Measurements from ENCODE around the gene EEA1.
A peak's percentile ranks its signal among the peaks of the same experiment; 100 is the strongest.

The EEA1 gene

GRCh38 chr12:92942905-92943304 lies 13.8 kb upstream of the EEA1 start:
- Histone ChIP-seq H3K4me3 (no peak overlapping the region), H3K27ac (no peak overlapping the region)

GRCh38 chr12:92939116-92939515 lies 10.0 kb upstream of the EEA1 start:
- no peak overlapping the region for H3K4me3 ChIP-seq
- H3K27ac ChIP-seq: no peak overlapping the region

GRCh38 chr12:92938638-92939037 lies 9.5 kb upstream of the EEA1 start:
- no peak overlapping the region for H3K27ac ChIP-seq
- no peak overlapping the region for H3K4me3 ChIP-seq

- no peak overlapping the region for H3K27ac ChIP-seq
- H3K4me3 ChIP-seq: no peak overlapping the region
Measured at GRCh38 chr12:92938018-92938417, 8.9 kb upstream of the EEA1 start.

GRCh38 chr12:92933606-92934005 lies 4.5 kb upstream of the EEA1 start:
- Histone ChIP-seq H3K4me3 (no peak overlapping the region), H3K27ac (no peak overlapping the region)

GRCh38 chr12:92930421-92930820 lies 1.3 kb upstream of the EEA1 start:
- peak overlapping the region in 16 of 21 experiments; percentile 92 to 100 (median 99) for H3K27ac ChIP-seq
- H3K4me3 ChIP-seq: peak overlapping the region in 2 of 7 experiments; percentile 90 to 96

GRCh38 chr12:92929983-92930382 lies 888 bp upstream of the EEA1 start:
- peak overlapping the region; percentile 63 to 96 (median 81) for H3K4me3 ChIP-seq
- H3K27ac ChIP-seq: peak overlapping the region; percentile 86 to 100 (median 99)

- H3K27ac ChIP-seq: peak overlapping the region; percentile 87 to 100 (median 99)
- peak overlapping the region; percentile 63 to 96 (median 81) for H3K4me3 ChIP-seq
Measured at GRCh38 chr12:92928421-92928961, 604 bp downstream of the EEA1 start.

- Histone ChIP-seq H3K4me3 (peak overlapping the region; percentile 63 to 96 (median 81)), H3K27ac (peak overlapping the region in 20 of 21 experiments; percentile 87 to 100 (median 99))
Measured at GRCh38 chr12:92927436-92928281, 1.4 kb downstream of the EEA1 start.

- peak overlapping the region in 12 of 21 experiments; percentile 26 to 100 (median 98) for H3K27ac ChIP-seq
Measured at GRCh38 chr12:92927055-92927435, 2.0 kb downstream of the EEA1 start.

GRCh38 chr12:92926549-92926948 lies 2.5 kb downstream of the EEA1 start:
- peak overlapping the region in 1 of 7 experiments; percentile 3 for H3K4me3 ChIP-seq
- H3K27ac ChIP-seq: peak overlapping the region in 11 of 21 experiments; percentile 15 to 100 (median 97)

More at GRCh38 chr12:92927055-92927435, 2.0 kb downstream of the EEA1 start:
- peak overlapping the region in 3 of 7 experiments; percentile 63 to 96 (median 87) for H3K4me3 ChIP-seq

- no peak overlapping the region for H3K4me3 ChIP-seq
- no peak overlapping the region for H3K27ac ChIP-seq
Measured at GRCh38 chr12:92921877-92922276, 7.2 kb downstream of the EEA1 start.

GRCh38 chr12:92915365-92915764 lies 13.7 kb downstream of the EEA1 start:
- Histone ChIP-seq H3K4me3 (no peak overlapping the region), H3K27ac (no peak overlapping the region)

GRCh38 chr12:92914170-92914569 lies 14.9 kb downstream of the EEA1 start:
- Histone ChIP-seq H3K27ac (no peak overlapping the region), H3K4me3 (no peak overlapping the region)

GRCh38 chr12:92912672-92913071 lies 16.4 kb downstream of the EEA1 start:
- no peak overlapping the region for H3K4me3 ChIP-seq
- peak overlapping the region in 5 of 21 experiments; percentile 4 to 58 (median 26) for H3K27ac ChIP-seq

- no peak overlapping the region for H3K4me3 ChIP-seq
- peak overlapping the region in 4 of 21 experiments; percentile 33 to 58 (median 52) for H3K27ac ChIP-seq
Measured at GRCh38 chr12:92912052-92912451, 17.0 kb downstream of the EEA1 start.

GRCh38 chr12:92911339-92911738 lies 17.8 kb downstream of the EEA1 start:
- H3K4me3 ChIP-seq: no peak overlapping the region
- peak overlapping the region in 7 of 21 experiments; percentile 10 to 57 (median 14) for H3K27ac ChIP-seq

GRCh38 chr12:92908108-92908507 lies 21.0 kb downstream of the EEA1 start:
- H3K27ac ChIP-seq: no peak overlapping the region

GRCh38 chr12:92905811-92906554 lies 23.1 kb downstream of the EEA1 start:
- Histone ChIP-seq H3K4me3 (no peak overlapping the region), H3K27ac (no peak overlapping the region)

More at GRCh38 chr12:92908108-92908507, 21.0 kb downstream of the EEA1 start:
- no peak overlapping the region for H3K4me3 ChIP-seq

GRCh38 chr12:92905258-92905810 lies 23.8 kb downstream of the EEA1 start:
- no peak overlapping the region for H3K4me3 ChIP-seq
- H3K27ac ChIP-seq: no peak overlapping the region

All from skin epidermis (tissue), 12 donors.